K562 (cell line): ENCODE data around the gene ADRM1. TPM values are rescaled to one million over a fixed set of nuclear protein-coding genes. Genes with fewer than 3 reads are reported as not detected.

Experiments
- ATAC-seq: fragments of 200-7000 bp; cut with Tn5 transposase; 3 replicates; pipeline ENCODE4 v1.9.1; 2020; ENCODE audit warnings: moderate library complexity
- BruUV-seq: library from RNA; stranded (reverse); fragments of 400-500 nt; replicated peaks from 2 replicates; lab custom pipeline; 2021; lab: Mats Ljungman, UMichigan
- CTCF ChIA-PET: fragments of 300-600 bp; formaldehyde crosslinking; extraction: SDS; loops from one replicate; lab custom pipeline; 2021; ENCODE audit warnings: low intra/inter-chr PET ratio; lab: Yijun Ruan, JAX
- POLR2A ChIA-PET: fragments of 300-600, 350-650 bp; sonication (Branson Sonifier 250); formaldehyde crosslinking; extraction: SDS; loops from one replicate; lab custom pipeline; 2021; ENCODE audit warnings: antibody characterized with exemption, inconsistent platforms; lab: Yijun Ruan, JAX
- DNase-seq, 4 experiments: peaks; one replicate each; pipeline versions ENCODE4 v3.0.0 to v3.0.0-alpha.2; 2011 to 2018; ENCODE audit warnings: low spot score in 3 of 4, mixed read lengths in 3 of 4; ENCODE audit errors: extremely low read depth in 1 of 4
- FAIRE-seq: peaks from 2 replicates; lab custom pipeline; 2011; peaks lifted over from hg19 to GRCh38; lab: Jason Lieb, UNC
- H2AFZ ChIP-seq: 2 replicates; pipeline ENCODE4 v1.6.0; 2011; ENCODE audit warnings: low read depth, low read length, control low read depth, inconsistent platforms
- H3K27ac ChIP-seq: fragments of 200-600 bp; 3 replicates; pipeline ENCODE4 v1.8.0; 2011; ENCODE audit warnings: low read depth, mild to moderate bottlenecking, control low read depth, inconsistent platforms, low read length, moderate library complexity, mixed read lengths; ENCODE audit errors: extremely low read depth
- H3K27me3 ChIP-seq, 2 experiments: fragments of 300-600 bp in 1 of 2; 2 replicates in 1 of 2; 3 replicates in 1 of 2; pipeline versions ENCODE4 v1.6.0 to v1.8.0; 2011; ENCODE audit warnings: inconsistent platforms in 2 of 2, low read length in 2 of 2, mild to moderate bottlenecking in 1 of 2, mixed read lengths in 1 of 2, moderate library complexity in 1 of 2; ENCODE audit not compliant: control insufficient read depth in 2 of 2, insufficient read depth in 2 of 2
- H3K36me3 ChIP-seq: fragments of 300-600 bp; 3 replicates; pipeline ENCODE4 v1.8.0; 2011; ENCODE audit warnings: mild to moderate bottlenecking, low read length, inconsistent platforms; ENCODE audit not compliant: control insufficient read depth, insufficient read depth
- H3K4me1 ChIP-seq, 2 experiments: fragments of 200-600 bp in 1 of 2; replicated peaks in 1 of 2; 2 replicates in 1 of 2; 3 replicates in 1 of 2; pipeline versions ENCODE4 v1.5.1 to v1.8.0; 2011; ENCODE audit warnings: inconsistent platforms in 2 of 2, low read length in 2 of 2, mild to moderate bottlenecking in 1 of 2, mixed read lengths in 1 of 2, moderate library complexity in 1 of 2; ENCODE audit not compliant: control insufficient read depth in 2 of 2, insufficient read depth in 2 of 2
- H3K4me2 ChIP-seq: 2 replicates; pipeline ENCODE4 v1.6.1; 2011; ENCODE audit warnings: low read length, control low read depth, inconsistent platforms, mixed read lengths; ENCODE audit not compliant: insufficient read depth
- H3K4me3 ChIP-seq: fragments of 200-600 bp; sonication (generic), shearing (Covaris generic); 2 replicates; pipeline ENCODE4 v1.5.1; 2016; ENCODE audit warnings: control low read depth, inconsistent platforms
- H3K79me2 ChIP-seq: fragments of 200-600 bp; 3 replicates; pipeline ENCODE4 v1.8.0; 2011; ENCODE audit warnings: low read length, inconsistent platforms; ENCODE audit not compliant: control insufficient read depth, insufficient read depth
- H3K9ac ChIP-seq, 2 experiments: 2 replicates each; pipeline versions ENCODE4 v1.6.0 to v1.6.1; 2011; ENCODE audit warnings: low read depth in 2 of 2, low read length in 2 of 2, control low read depth in 1 of 2, inconsistent platforms in 1 of 2, mild to moderate bottlenecking in 1 of 2, mixed read lengths in 1 of 2; ENCODE audit not compliant: insufficient read depth in 1 of 2
- H3K9me1 ChIP-seq: one replicate; pipeline ENCODE4 v1.6.0; 2011; ENCODE audit warnings: inconsistent platforms, mild to moderate bottlenecking, low read length, moderate library complexity; ENCODE audit not compliant: control insufficient read depth, insufficient read depth
- H3K9me3 ChIP-seq: replicated peaks from 2 replicates; pipeline ENCODE4 v1.5.1; 2011; ENCODE audit warnings: low read depth, low read length, inconsistent platforms; ENCODE audit not compliant: control insufficient read depth, insufficient read depth
- H4K20me1 ChIP-seq: replicated peaks from 2 replicates; pipeline ENCODE4 v1.6.1; 2011; ENCODE audit warnings: low read length, inconsistent platforms, mixed read lengths; ENCODE audit not compliant: control insufficient read depth, insufficient read depth
- ARNT ChIP-seq, 2 experiments: fragments of 450-650 bp; IDR thresholded peaks; 2 replicates each; pipeline ENCODE4 v1.6.1; 2016; ENCODE audit warnings: mild to moderate bottlenecking in 1 of 2
- BCOR ChIP-seq: fragments of 450-650 bp; IDR thresholded peaks from 2 replicates; pipeline ENCODE4 v1.6.1; 2016
- CSDE1 ChIP-seq, 2 experiments: fragments of 450-650 bp; IDR thresholded peaks; 2 replicates each; pipeline ENCODE4 v1.6.1; 2016; ENCODE audit warnings: mild to moderate bottlenecking in 1 of 2
- ELF4 ChIP-seq: fragments of 450-650 bp; formaldehyde crosslinking; IDR thresholded peaks from 2 replicates; pipeline ENCODE4 v1.4.0; 2022; ENCODE audit warnings: missing genetic modification characterization
- ETV1 ChIP-seq: fragments of 450-650 bp; conservative IDR thresholded peaks from 2 replicates; pipeline ENCODE4 v1.6.1; 2016; ENCODE audit warnings: missing genetic modification characterization, control low read depth, low read depth, missing compliant biosample characterization
- FIP1L1 ChIP-seq: fragments of 200-400 bp; formaldehyde crosslinking; IDR thresholded peaks from 2 replicates; pipeline ENCODE4 v1.6.1; 2018; ENCODE audit warnings: mild to moderate bottlenecking, low read depth, low read length; ENCODE audit not compliant: poor library complexity, severe bottlenecking
- GABPB2 ChIP-seq: fragments of 250-450 bp; sonication (Bioruptor Pico); conservative IDR thresholded peaks from 2 replicates; pipeline ENCODE4 v1.5.1; 2021; ENCODE audit warnings: mild to moderate bottlenecking
- MEF2A ChIP-seq: IDR thresholded peaks from 2 replicates; pipeline ENCODE4 v1.6.1; 2011; ENCODE audit warnings: low read depth, mild to moderate bottlenecking, low read length, moderate library complexity; ENCODE audit not compliant: control insufficient read depth
- POLR2G ChIP-seq: fragments of 200-400 bp; formaldehyde crosslinking; IDR thresholded peaks from 2 replicates; pipeline ENCODE4 v1.6.1; 2017; ENCODE audit warnings: low read depth, mild to moderate bottlenecking, antibody characterized with exemption, low read length, moderate library complexity
- RCOR1 ChIP-seq, 2 experiments: IDR thresholded peaks; 2 replicates each; pipeline ENCODE4 v1.6.1; 2012; ENCODE audit warnings: low read depth in 2 of 2, low read length in 2 of 2, borderline replicate concordance in 1 of 2, improper control_type of control experiment in 1 of 2
- SAFB ChIP-seq: fragments of 200-400 bp; formaldehyde crosslinking; IDR thresholded peaks from 2 replicates; pipeline ENCODE4 v1.6.1; 2017; ENCODE audit warnings: low read depth, low read length, borderline replicate concordance
- SRSF7 ChIP-seq: fragments of 200-400 bp; formaldehyde crosslinking; optimal IDR thresholded peaks from 2 replicates; pipeline ENCODE3; 2017; ENCODE audit warnings: mild to moderate bottlenecking, low read depth, low read length
- TGIF2 ChIP-seq: sonication (generic); formaldehyde crosslinking; IDR thresholded peaks from 2 replicates; pipeline ENCODE4 v1.8.1; 2022; ENCODE audit warnings: mild to moderate bottlenecking, missing genetic modification reagents, moderate library complexity
- ZNF224 ChIP-seq: sonication (generic); formaldehyde crosslinking; IDR thresholded peaks from 2 replicates; pipeline ENCODE4 v1.8.0; 2022; ENCODE audit warnings: mild to moderate bottlenecking, missing genetic modification reagents
- ZNF408 ChIP-seq: fragments of 250-450 bp; sonication (Bioruptor Pico); IDR thresholded peaks from 2 replicates; pipeline ENCODE4 v1.4.0; 2020; ENCODE audit warnings: low read depth, mild to moderate bottlenecking, moderate library complexity
- WGBS: fragments of 100-300 bp; shearing (Covaris generic); methylation state at CpG from one replicate; pipeline ENCODE4 v1.1.6; 2016; ENCODE audit warnings: low coverage, mixed read lengths; ENCODE audit not compliant: insufficient coverage; ENCODE audit errors: missing lambda C conversion rate; 5-methylcytosine and 5-hydroxymethylcytosine counted together
- in situ Hi-C: fragments of 300-500 bp; cut with MboI; formaldehyde crosslinking; loops from 4 replicates; pipeline ENCODE4 v1.15.0; 2018; ENCODE audit warnings: inconsistent platforms, mixed read lengths
- intact Hi-C: fragments of 100-400 bp; cut with micrococcal nuclease; formaldehyde crosslinking; loops from 2 replicates; pipeline ENCODE4 v1.14.2; 2022
- polyA plus RNA-seq, 8 experiments: library from polyadenylated mRNA; depleted of rRNA in 4 of 8; stranded (reverse) in 5 of 8; unstranded in 3 of 8; fragments of >200 nt; fragmentation: Nextera tagmentation in 2 of 8; fragmentation: Illumina TruSeq in 1 of 8; extraction: Ambion mirVana in 2 of 8; extraction: Trizol in 1 of 8; gene quantifications; 2 replicates each; pipeline versions ENCODE4 v1.2.1 to v1.2.3, GENCODE V29; 2011 to 2014; ENCODE audit warnings: inconsistent platforms in 1 of 8, missing spikeins in 1 of 8
- total RNA-seq, 7 experiments: library from RNA; depleted of rRNA in 6 of 7; stranded (reverse); fragments of >200 nt in 6 of 7; fragmentation: Illumina TruSeq in 2 of 7; extraction: Trizol in 2 of 7; gene quantifications; 2 replicates each; pipeline versions ENCODE4 v1.2.1 to v1.2.3, GENCODE V29; 2011 to 2021; ENCODE audit warnings: low replicate concordance in 1 of 7
- TF ChIP-seq, protein P1 (sequence below): fragments of 250-450 bp; sonication (Bioruptor Pico); IDR thresholded peaks from 2 replicates; pipeline ENCODE4 v1.9.0; 2021; ENCODE audit warnings: mild to moderate bottlenecking
- TF ChIP-seq, protein P2 (sequence below), 2 experiments: fragments of 450-650 bp; IDR thresholded peaks; 2 replicates each; pipeline ENCODE4 v1.6.1; 2018; ENCODE audit warnings: mild to moderate bottlenecking in 2 of 2, low read depth in 1 of 2; ENCODE audit not compliant: partially characterized antibody in 2 of 2

Gene ADRM1
- total and polyA plus RNA-seq, 9 of the 15 experiments (the other 6 are each of a cell fraction or from before 2014, with no cell fraction given) = 5.0 to 223 (median 67.4) TPM

DNA sequence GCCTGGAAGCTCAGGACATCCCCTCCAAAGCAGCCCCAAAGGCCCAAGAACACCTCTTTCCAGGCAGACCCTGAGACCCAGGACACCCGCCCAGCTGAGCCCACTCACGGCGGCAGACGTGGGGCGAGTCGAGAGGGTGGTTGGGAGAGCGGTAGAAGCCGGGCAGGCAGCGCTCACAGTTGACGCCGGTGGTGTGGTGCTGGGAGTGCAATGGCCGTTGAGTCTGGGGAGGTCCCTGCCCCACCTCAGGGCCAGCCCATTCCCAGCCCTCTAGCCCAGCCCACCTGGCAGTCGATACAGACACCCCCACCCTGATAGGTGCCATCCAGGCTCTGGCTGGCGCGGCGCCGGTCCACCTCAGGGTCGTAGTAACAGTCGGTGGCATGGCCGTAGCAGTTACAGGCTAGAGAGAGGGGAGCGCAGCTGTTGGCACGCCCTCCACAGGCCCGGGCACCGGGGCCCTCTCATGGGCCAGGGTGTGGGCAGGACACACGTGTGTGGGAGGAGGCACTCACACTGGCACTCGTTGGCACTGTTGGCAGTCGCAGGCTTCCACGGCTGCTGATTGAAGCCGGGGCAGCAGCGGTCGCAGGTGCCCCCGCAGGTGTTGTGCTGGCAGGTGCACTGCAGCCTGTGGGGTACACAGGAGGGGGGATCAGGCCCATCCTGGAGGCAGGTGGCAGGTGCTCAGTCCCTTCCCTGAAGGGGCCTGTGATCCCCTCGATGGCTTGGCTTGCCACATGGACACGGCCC is 43.8 kb downstream of the ADRM1 start:
- Histone ChIP-seq H3K9ac (no peak overlapping the region; a peak in 1 of 4 replicates), H3K27ac (no peak overlapping the region), H3K4me3 (no peak overlapping the region), H3K79me2 (no peaks in the 10 kb centered on the region), H2AFZ (no peak overlapping the region), H3K27me3 (no peaks in the 10 kb centered on the region), H4K20me1 (no peaks in the 10 kb centered on the region), H3K9me1 (peaks cover 2% of the 10 kb centered on the region), H3K36me3 (peaks cover 66% of the 10 kb centered on the region), H3K9me3 (no peaks in the 10 kb centered on the region), H3K4me1 (peaks cover 0 to 21% of the 10 kb centered on the region in 2 experiments; a peak in 1 of 5 replicates), H3K4me2 (no peak overlapping the region)
- 95% methylated on average over 22 of the region's 34 CpGs for WGBS
- in situ Hi-C loops (no loop called here), intact Hi-C loops (no loop called here)
- CTCF ChIA-PET = no interaction called here
- POLR2A ChIA-PET = interaction anchor here (0.9 kb wide), 1 partner anchor 23 kb away, joined by 3 read pairs; no protein-coding TSS in a partner anchor
- FAIRE-seq = no peak
- ATAC-seq = no peak
- BruUV-seq = no TSS peak
- DNase-seq = no peak
- TF ChIP-seq, protein P1, sequence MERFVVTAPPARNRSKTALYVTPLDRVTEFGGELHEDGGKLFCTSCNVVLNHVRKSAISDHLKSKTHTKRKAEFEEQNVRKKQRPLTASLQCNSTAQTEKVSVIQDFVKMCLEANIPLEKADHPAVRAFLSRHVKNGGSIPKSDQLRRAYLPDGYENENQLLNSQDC = no peak
- TF ChIP-seq, protein P2, sequence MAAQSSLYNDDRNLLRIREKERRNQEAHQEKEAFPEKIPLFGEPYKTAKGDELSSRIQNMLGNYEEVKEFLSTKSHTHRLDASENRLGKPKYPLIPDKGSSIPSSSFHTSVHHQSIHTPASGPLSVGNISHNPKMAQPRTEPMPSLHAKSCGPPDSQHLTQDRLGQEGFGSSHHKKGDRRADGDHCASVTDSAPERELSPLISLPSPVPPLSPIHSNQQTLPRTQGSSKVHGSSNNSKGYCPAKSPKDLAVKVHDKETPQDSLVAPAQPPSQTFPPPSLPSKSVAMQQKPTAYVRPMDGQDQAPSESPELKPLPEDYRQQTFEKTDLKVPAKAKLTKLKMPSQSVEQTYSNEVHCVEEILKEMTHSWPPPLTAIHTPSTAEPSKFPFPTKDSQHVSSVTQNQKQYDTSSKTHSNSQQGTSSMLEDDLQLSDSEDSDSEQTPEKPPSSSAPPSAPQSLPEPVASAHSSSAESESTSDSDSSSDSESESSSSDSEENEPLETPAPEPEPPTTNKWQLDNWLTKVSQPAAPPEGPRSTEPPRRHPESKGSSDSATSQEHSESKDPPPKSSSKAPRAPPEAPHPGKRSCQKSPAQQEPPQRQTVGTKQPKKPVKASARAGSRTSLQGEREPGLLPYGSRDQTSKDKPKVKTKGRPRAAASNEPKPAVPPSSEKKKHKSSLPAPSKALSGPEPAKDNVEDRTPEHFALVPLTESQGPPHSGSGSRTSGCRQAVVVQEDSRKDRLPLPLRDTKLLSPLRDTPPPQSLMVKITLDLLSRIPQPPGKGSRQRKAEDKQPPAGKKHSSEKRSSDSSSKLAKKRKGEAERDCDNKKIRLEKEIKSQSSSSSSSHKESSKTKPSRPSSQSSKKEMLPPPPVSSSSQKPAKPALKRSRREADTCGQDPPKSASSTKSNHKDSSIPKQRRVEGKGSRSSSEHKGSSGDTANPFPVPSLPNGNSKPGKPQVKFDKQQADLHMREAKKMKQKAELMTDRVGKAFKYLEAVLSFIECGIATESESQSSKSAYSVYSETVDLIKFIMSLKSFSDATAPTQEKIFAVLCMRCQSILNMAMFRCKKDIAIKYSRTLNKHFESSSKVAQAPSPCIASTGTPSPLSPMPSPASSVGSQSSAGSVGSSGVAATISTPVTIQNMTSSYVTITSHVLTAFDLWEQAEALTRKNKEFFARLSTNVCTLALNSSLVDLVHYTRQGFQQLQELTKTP (IDR thresholded peaks at IDR 0.05; ENCODE audit: low read depth in 1 of 2, partially characterized antibody in 2 of 2) = no peak
- TF ChIP-seq SAFB (no peak), ARNT (IDR thresholded peaks at IDR 0.05) (no peak), GABPB2 (CRISPR knock-in tag) (no peak), MEF2A (no peak), BCOR (no peak), SRSF7 (no peak), ELF4 (no peak), ETV1 (no peak), POLR2G (peak; percentile 51; the same call in 1 of the 2 replicates), TGIF2 (CRISPR knock-in tag) (no peak), FIP1L1 (peak; percentile 23), ZNF408 (no peak), CSDE1 (IDR thresholded peaks at IDR 0.05) (no peak), RCOR1 (IDR thresholded peaks at IDR 0.05; ENCODE audit: borderline replicate concordance in 1 of 2, low read depth in 2 of 2, low read length in 2 of 2) (no peak), ZNF224 (CRISPR knock-in tag) (no peak)
- TF ChIP-seq, all 486 proteins: peak for 2
